Measurements from ENCODE around the gene FARS2.

The FARS2 gene

DNA sequence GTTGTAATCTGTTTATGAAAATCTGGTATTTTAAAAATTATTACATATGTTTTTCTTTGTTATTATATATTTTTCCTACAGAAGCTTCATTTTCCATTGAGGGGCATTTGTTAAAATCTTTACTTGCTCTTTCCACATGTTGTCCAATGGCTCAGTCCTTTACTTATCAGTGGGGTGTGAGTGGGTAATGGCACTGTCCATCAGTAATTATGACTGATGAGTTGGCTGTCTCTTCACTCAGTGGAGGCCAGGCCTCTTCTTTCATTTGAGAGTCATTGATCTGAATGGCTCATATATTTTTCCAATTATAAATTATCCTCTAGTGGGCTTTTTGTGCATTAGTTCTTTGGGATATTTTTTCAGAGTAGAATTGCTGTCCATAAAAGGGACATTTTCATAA is 45.7 kb downstream of the FARS2 start:
- DNase-seq (ENCODE audit: insufficient read length) (no peak), FAIRE-seq (no peak)
- no peak for TF ChIP-seq POLR2A (IDR thresholded peaks at IDR 0.05; ENCODE audit: low read depth, low read length)
- no peak for TF ChIP-seq TAF1 (IDR thresholded peaks at IDR 0.05; ENCODE audit: borderline replicate concordance, low read depth, low read length)
- TF ChIP-seq POLR2AphosphoS5 (IDR thresholded peaks at IDR 0.05; ENCODE audit: low read depth, low read length), result no peak

DNA sequence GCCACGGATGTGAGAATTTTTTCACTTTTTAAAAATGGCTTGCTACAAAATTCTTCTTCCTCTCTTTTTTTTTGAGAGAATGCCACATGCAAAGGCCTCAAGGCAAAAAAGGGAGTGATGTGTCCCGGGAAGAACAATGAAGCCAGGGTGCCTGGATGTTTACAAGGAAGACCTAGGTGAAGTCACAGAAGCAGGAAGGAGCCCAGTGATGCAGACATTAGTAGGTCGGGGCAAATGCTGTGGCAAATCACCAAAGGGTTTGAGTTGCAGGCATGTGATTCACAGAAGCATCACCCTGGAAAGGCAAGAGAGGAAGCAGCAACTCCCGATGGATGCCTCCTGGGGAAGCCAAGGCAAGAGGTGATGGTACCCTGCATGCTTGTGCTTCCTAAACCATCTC is 46.8 kb downstream of the FARS2 start:
- no peak for TF ChIP-seq TAF1 (IDR thresholded peaks at IDR 0.05; ENCODE audit: borderline replicate concordance, low read depth, low read length)
- FAIRE-seq, result no peak
- DNase-seq (ENCODE audit: insufficient read length), result no peak

DNA sequence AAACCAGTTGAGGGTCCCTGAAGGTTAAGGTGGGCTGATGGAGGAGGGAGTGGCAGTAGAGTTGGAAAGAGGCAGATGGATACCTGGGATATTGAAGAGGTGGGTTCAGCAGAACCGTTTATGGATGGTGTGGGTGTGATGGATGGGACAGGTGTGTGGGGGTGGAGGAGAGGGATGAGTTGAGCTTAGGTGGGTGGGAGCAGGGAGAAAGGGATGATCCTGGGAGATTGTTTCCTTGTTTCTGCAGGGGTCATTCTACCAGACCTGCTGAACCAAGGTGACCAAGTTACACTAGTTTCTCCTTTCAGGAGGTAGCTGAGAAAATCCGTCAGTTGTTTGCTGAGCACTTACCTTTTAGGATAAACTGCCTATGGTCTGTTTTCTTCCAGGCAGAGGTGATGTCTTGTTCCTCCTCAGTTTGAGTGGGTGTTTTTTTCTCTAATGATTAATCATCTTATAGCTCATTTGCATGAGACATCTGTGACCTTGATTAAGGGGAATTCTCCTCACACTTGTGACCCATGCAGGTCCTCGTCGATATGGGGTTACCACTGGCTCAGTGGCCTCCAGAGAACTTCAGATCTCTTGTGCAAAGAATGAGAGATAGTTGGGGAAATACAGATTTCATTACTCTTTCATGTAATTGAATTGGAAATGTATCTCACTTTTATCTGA is 53.0 kb downstream of the FARS2 start:
- FAIRE-seq, result peak; percentile 73
- DNase-seq (ENCODE audit: insufficient read length), result no peak

DNA sequence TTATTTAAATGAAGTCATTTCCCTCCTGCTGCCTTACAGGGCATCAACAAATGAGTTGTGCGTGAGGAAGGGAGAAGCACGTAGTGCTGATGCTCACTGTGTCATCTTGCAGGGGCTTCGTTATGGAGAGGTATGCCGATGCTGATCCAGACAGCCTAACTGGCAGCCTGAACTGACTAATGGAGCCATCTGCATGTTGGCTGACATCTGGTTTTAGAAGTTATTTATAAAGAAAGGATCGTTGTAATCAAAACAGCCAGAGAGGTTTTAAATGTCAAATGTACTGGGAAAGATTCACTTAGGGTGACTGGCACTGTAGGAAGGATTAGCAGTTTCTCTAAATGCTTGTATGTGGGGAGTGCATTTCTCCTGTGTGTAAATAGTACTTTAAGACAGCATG is 54.6 kb downstream of the FARS2 start:
- TF ChIP-seq POLR2A (IDR thresholded peaks at IDR 0.05; ENCODE audit: low read depth, low read length) (no peak), POLR2AphosphoS5 (IDR thresholded peaks at IDR 0.05; ENCODE audit: low read depth, low read length) (no peak), TAF1 (IDR thresholded peaks at IDR 0.05; ENCODE audit: borderline replicate concordance, low read depth, low read length) (no peak)
- no peak for DNase-seq (ENCODE audit: insufficient read length)
- no peak for FAIRE-seq

More for the DNA sequence above, 53.0 kb downstream of the FARS2 start:
- TF ChIP-seq POLR2AphosphoS5 (IDR thresholded peaks at IDR 0.05; ENCODE audit: low read depth, low read length) (no peak), TAF1 (IDR thresholded peaks at IDR 0.05; ENCODE audit: borderline replicate concordance, low read depth, low read length) (no peak), POLR2A (IDR thresholded peaks at IDR 0.05; ENCODE audit: low read depth, low read length) (no peak)

DNA sequence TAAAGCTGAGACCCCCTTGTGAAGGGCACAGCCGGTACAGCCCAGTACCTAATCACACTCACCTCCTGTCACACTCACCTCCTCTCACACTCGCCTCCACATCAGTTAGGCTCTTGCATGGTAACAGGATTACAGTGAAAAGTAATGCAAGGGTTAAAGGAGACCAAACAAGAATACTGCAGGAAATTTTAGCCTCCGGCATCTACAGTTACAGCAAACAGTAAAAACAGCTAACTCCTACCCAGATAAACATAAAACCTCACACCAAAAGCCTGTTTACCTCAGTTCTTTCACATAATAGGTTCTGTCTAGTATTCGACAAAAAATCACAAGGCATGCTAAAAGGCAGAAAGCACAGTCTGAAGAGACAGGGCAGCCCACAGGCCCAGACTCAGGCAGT is 55.6 kb downstream of the FARS2 start:
- TF ChIP-seq TAF1 (IDR thresholded peaks at IDR 0.05; ENCODE audit: borderline replicate concordance, low read depth, low read length) (no peak), POLR2AphosphoS5 (IDR thresholded peaks at IDR 0.05; ENCODE audit: low read depth, low read length) (no peak), POLR2A (IDR thresholded peaks at IDR 0.05; ENCODE audit: low read depth, low read length) (no peak)
- FAIRE-seq, result no peak
- no peak for DNase-seq (ENCODE audit: insufficient read length)

DNA sequence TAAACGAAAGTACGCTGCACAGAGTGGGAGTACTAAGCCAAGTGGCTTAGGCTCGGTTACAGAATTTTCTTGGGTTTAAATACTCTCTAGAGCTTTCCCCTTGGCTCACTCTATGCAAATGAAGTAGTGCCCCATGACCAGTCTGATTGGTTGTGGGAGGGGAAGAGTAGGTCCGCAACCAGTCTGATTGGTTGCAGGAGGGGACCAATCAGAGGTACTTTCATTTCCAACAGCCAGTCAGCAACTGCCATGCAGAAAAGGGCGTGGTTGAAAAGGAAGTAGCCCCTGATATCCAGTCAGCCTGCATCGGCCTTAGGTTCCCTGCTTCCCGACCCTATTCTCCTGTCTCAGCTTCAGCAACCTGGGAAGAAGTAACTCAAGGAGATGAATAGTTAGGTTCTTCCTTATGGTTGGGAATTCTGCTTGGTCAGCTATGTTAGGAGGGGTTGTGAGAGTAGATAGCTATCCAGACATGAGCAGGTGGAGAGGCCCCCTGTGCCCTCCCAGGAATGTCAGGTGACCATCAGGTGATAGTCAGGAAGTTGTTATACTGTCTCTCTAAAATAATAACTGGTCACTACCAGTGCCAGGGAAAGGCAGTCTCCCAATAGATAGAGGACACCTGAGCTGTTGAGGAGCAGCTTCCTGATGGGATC is 57.4 kb downstream of the FARS2 start:
- TF ChIP-seq POLR2AphosphoS5 (IDR thresholded peaks at IDR 0.05; ENCODE audit: low read depth, low read length), result no peak
- no peak for TF ChIP-seq TAF1 (IDR thresholded peaks at IDR 0.05; ENCODE audit: borderline replicate concordance, low read depth, low read length)
- no peak for TF ChIP-seq POLR2A (IDR thresholded peaks at IDR 0.05; ENCODE audit: low read depth, low read length)
- FAIRE-seq, result no peak
- DNase-seq (ENCODE audit: insufficient read length), result no peak

DNA sequence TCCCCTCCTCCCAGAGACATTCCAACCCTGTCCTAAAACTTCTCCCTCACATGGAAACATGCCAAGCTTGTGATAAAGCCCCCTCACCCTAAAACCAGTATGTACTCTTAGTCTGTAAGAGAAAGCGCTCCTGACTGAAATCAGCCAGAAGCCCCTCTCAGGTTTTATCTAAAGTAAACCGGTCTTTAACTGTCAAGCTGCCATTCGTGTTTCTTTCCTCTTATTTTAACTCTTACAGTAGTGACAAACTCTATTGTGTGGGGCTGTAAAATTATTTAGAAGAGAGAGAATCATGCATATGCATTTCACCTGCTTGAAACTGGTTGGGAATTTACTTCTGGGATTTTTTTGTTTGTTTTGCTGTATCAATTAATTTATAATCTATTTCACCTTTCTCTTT is 62.7 kb downstream of the FARS2 start:
- no peak for DNase-seq (ENCODE audit: insufficient read length)
- no peak for TF ChIP-seq TAF1 (IDR thresholded peaks at IDR 0.05; ENCODE audit: borderline replicate concordance, low read depth, low read length)
- TF ChIP-seq POLR2A (IDR thresholded peaks at IDR 0.05; ENCODE audit: low read depth, low read length), result no peak
- no peak for TF ChIP-seq POLR2AphosphoS5 (IDR thresholded peaks at IDR 0.05; ENCODE audit: low read depth, low read length)
- no peak for FAIRE-seq

DNA sequence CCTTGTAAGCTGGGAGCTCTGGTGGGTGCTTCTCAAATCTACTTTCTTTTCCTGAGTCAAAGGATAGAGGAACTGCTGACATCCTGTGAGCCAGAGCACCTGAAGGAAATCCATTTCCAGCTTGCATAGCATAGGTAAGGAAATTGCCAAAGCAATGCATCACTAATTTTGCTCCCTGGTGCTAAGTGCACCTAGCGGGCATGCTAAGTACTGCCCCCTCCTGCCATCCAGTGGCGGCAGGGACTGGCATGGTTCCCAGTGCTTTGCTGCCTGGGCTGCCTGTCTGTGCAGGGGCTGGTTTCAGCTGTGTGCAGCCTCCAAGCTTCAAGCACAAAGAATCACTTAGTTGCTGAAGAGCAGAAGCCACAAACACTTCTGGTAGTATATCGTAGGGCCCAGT is 63.9 kb downstream of the FARS2 start:
- DNase-seq (ENCODE audit: insufficient read length) (no peak), FAIRE-seq (no peak)
- TF ChIP-seq POLR2A (IDR thresholded peaks at IDR 0.05; ENCODE audit: low read depth, low read length) (no peak), POLR2AphosphoS5 (IDR thresholded peaks at IDR 0.05; ENCODE audit: low read depth, low read length) (no peak), TAF1 (IDR thresholded peaks at IDR 0.05; ENCODE audit: borderline replicate concordance, low read depth, low read length) (no peak)

DNA sequence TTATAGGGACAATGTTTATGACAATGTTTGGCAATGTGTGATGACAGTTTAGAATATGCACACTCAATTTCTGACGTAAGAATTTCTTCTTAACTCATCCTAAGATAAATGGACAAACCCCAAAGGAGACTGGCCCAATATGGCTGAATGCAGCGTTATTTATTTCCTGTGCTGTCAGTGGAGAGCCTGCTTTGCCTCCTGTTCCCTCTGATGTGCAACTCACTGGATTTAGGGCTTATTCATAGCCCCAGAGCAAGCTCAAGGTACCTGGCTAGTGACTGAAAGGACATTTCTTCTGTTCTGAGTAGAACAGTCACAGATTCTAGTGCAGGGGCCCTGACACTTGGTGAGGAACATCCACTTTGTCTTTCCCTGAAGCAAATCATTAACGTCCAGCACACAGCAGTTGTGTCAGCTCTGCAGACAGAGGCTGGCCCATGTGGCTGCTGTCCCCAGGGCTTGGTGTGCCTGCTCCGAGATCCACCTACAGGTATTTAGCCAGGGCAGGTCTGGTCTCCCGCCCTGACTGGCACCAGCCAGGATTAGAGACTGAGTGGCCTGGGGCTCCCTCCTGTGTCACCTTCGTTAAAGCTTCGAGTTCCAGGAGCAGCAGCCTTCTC is 64.8 kb downstream of the FARS2 start:
- no peak for FAIRE-seq
- DNase-seq (ENCODE audit: insufficient read length), result no peak
- TF ChIP-seq TAF1 (IDR thresholded peaks at IDR 0.05; ENCODE audit: borderline replicate concordance, low read depth, low read length) (no peak), POLR2AphosphoS5 (IDR thresholded peaks at IDR 0.05; ENCODE audit: low read depth, low read length) (no peak), POLR2A (IDR thresholded peaks at IDR 0.05; ENCODE audit: low read depth, low read length) (no peak)

DNA sequence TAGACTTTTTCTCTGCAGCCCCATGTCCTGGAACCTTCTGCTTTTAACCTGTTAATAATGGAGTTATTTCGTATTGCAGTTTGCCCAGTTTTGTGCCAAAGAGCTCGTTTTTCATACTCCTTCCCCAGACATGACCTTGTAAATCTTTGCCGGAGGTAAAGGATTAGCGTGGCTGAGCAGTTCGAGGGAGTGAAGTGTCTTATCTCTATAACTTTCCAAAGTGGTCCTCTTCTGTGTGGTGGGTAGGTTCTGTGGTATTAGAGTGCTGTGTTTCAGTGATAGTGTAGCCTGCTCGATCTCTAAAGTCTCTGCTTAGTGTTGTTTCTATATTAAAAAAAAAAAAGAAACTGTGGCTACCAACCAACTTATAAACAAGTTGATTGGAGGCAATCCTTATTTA is 67.5 kb downstream of the FARS2 start:
- FAIRE-seq (no peak), DNase-seq (ENCODE audit: insufficient read length) (no peak)
- TF ChIP-seq POLR2A (IDR thresholded peaks at IDR 0.05; ENCODE audit: low read depth, low read length), result no peak
- TF ChIP-seq TAF1 (IDR thresholded peaks at IDR 0.05; ENCODE audit: borderline replicate concordance, low read depth, low read length), result no peak
- no peak for TF ChIP-seq POLR2AphosphoS5 (IDR thresholded peaks at IDR 0.05; ENCODE audit: low read depth, low read length)

DNA sequence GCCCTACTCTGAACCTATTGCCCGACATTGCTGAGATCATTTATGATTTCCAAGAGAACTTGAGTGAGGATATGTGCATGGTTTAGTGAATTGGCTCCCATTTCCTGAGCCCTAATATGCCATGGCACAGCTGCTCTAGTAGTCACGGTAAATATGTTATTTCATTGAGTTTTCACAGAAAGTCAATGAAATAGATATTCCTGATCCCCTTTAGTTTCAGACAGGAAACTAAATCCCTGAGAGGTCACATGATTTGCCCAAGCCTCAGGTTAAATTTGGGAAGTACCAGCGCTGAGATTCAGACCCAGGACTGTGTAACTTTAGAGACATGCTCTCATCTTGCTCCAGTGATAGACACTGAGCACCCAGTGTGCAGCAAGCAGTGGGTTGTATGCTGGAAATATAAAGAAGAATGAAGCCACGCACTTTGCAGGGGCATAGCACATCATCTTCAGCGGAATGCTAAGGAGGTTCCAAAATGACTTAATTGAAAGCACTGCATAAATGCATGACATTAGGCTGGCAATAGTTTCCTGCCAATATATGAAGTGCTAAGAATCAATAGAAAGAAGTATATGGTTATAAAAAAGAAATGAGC is 70.6 kb downstream of the FARS2 start:
- DNase-seq (ENCODE audit: insufficient read length), result no peak

DNA sequence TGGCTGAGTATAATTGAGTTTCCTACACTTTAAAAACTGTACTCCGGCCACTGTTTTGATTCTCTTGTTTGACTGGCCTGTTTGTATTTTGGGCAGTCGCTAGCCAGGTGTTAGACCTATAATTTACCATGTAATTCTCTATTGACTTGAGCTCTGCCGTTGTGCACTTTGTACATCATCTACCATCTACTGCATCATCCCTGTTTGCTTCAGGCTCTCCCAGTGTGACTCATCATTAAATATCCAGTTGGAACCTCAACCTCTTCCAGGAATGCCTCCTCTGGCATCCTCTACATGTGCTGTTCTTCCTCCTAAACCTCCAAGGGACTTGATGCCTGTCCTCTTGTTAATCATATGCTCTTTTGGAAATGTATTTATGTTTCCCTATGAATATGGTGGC is 72.3 kb downstream of the FARS2 start:
- no peak for DNase-seq (ENCODE audit: insufficient read length)
- TF ChIP-seq TAF1 (IDR thresholded peaks at IDR 0.05; ENCODE audit: borderline replicate concordance, low read depth, low read length) (no peak), POLR2AphosphoS5 (IDR thresholded peaks at IDR 0.05; ENCODE audit: low read depth, low read length) (no peak)
- FAIRE-seq, result no peak

More for the DNA sequence above, 70.6 kb downstream of the FARS2 start:
- no peak for TF ChIP-seq POLR2A (IDR thresholded peaks at IDR 0.05; ENCODE audit: low read depth, low read length)
- FAIRE-seq, result no peak
